ENCODE data around the gene CAND2. TPM values are rescaled to one million over a fixed set of nuclear protein-coding genes. Genes with fewer than 3 reads are reported as not detected.

The CAND2 gene
- total and polyA plus RNA-seq, 9 of the 15 experiments (the other 6 are each of a cell fraction or from before 2014, with no cell fraction given): 0.91 to 14.9 (median 4.3) TPM

GRCh38 chr3:12868039-12869034, 71.9 kb downstream of the CAND2 start (continued):
- peak in 1 of 2 experiments; percentile 20; a peak in 1 of 4 replicates for TF ChIP-seq MLLT1 (IDR thresholded peaks at IDR 0.05)
- TF ChIP-seq, protein P1, sequence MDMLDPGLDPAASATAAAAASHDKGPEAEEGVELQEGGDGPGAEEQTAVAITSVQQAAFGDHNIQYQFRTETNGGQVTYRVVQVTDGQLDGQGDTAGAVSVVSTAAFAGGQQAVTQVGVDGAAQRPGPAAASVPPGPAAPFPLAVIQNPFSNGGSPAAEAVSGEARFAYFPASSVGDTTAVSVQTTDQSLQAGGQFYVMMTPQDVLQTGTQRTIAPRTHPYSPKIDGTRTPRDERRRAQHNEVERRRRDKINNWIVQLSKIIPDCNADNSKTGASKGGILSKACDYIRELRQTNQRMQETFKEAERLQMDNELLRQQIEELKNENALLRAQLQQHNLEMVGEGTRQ (CRISPR knock-in tag; IDR thresholded peaks at IDR 0.05): peak; percentile 85
- peak; percentile 85 for TF ChIP-seq LEF1 (IDR thresholded peaks at IDR 0.05)
- TF ChIP-seq ARNT (IDR thresholded peaks at IDR 0.05): peak; percentile 33 to 81; a peak in 2 of 4 replicates
- TF ChIP-seq JUNB (CRISPR knock-in tag; conservative IDR thresholded peaks at IDR 0.05): peak; percentile 34; the same call in 1 of the 2 replicates
- TF ChIP-seq RFX7 (CRISPR knock-in tag; IDR thresholded peaks at IDR 0.05): no peak
- TF ChIP-seq ZNF217 (CRISPR knock-in tag; IDR thresholded peaks at IDR 0.05): no peak
- no peak for TF ChIP-seq ZNF668 (CRISPR knock-in tag; IDR thresholded peaks at IDR 0.05)
- TF ChIP-seq XRCC3 (IDR thresholded peaks at IDR 0.05): no peak
- peak; percentile 58; the same call in 1 of the 2 replicates for TF ChIP-seq ZBTB9 (CRISPR knock-in tag; IDR thresholded peaks at IDR 0.05)
- no peak for TF ChIP-seq ZNF133 (CRISPR knock-in tag; IDR thresholded peaks at IDR 0.05)
- no peak; the same call in 1 of the 2 replicates for TF ChIP-seq TCF7L2 (IDR thresholded peaks at IDR 0.05; ENCODE audit: low read depth, low read length)
- no peak; the same call in 1 of the 2 replicates for TF ChIP-seq SIN3B (IDR thresholded peaks at IDR 0.05; ENCODE audit: low read depth)
- TF ChIP-seq NCOA6 (IDR thresholded peaks at IDR 0.05): no peak
- peak; percentile 41 for TF ChIP-seq PHF20 (IDR thresholded peaks at IDR 0.05; ENCODE audit: partially characterized antibody)
- no peak for TF ChIP-seq ZNF75A (CRISPR knock-in tag; IDR thresholded peaks at IDR 0.05)
- TF ChIP-seq CBFB (CRISPR knock-in tag; IDR thresholded peaks at IDR 0.05): peak; percentile 27; the same call in 1 of the 2 replicates
- TF ChIP-seq RB1 (IDR thresholded peaks at IDR 0.05; ENCODE audit: low read depth): peak; percentile 93
- 0 out of 2 replicates have a peak, but pooled peaks have one; percentile 21 for TF ChIP-seq ZNF165 (CRISPR knock-in tag; IDR thresholded peaks at IDR 0.05; ENCODE audit: borderline replicate concordance)
- peak; percentile 34 for TF ChIP-seq FOS (IDR thresholded peaks at IDR 0.05; ENCODE audit: extremely low read depth, insufficient read length)
- peak; percentile 60; the same call in 1 of the 2 replicates for TF ChIP-seq GTF2E2 (tag; IDR thresholded peaks at IDR 0.05)
- no peak for TF ChIP-seq POU5F1 (IDR thresholded peaks at IDR 0.05; ENCODE audit: borderline replicate concordance, low read depth, low read length, partially characterized antibody)
- TF ChIP-seq DACH1 (IDR thresholded peaks at IDR 0.05; ENCODE audit: partially characterized antibody): peak; percentile 49
- TF ChIP-seq CBX3 (IDR thresholded peaks at IDR 0.05; ENCODE audit: borderline replicate concordance in 1 of 2, low read length in 2 of 2): no peak
- 0 out of 2 replicates have a peak, but pooled peaks have one; percentile 13 for TF ChIP-seq KLF13 (tag; IDR thresholded peaks at IDR 0.05; ENCODE audit: borderline replicate concordance, low read depth)

All from K562 (cell line).